GM15510 (cell line): ENCODE measurements around the gene ZBTB4.
"Not testable (repeated sequence)": the region's sequence is repeated elsewhere in the genome, so short reads cannot be mapped to it uniquely, and the experiment has no call there.

Experiments
- POLR2A ChIP-seq: IDR thresholded peaks from 3 replicates; pipeline ENCODE4 v1.6.1; 2011; ENCODE audit warnings: borderline replicate concordance; ENCODE audit not compliant: insufficient read length; ENCODE audit errors: extremely low read depth

The ZBTB4 gene

DNA sequence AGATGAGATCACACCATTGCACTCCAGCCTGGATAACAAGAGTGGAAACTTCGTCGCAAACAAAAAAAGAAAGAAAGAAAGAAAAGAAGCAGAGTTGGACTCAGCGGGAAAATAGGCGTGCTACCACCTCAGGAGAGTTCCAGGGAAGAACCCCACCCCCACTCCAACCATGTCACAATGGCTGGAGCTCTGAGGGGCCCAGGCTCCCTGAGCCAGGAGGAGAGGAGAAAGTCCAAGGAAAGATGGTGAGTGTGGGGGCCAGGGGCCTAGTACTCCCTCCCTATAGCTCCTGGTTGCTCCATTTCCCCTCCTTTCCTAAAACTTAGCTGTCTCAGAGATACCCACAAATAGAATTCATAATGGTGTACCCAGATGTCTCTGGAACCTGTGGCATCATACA is 1.8 kb upstream of the ZBTB4 start, which contains the start of gene SLC35G6:
Gene SLC35G6, plus strand, starts transcription at position 172 of the 400 bp plus-strand sequence. Its CDS starts 71 bp downstream, at position 243.
- not testable (repeated sequence) for TF ChIP-seq POLR2A

DNA sequence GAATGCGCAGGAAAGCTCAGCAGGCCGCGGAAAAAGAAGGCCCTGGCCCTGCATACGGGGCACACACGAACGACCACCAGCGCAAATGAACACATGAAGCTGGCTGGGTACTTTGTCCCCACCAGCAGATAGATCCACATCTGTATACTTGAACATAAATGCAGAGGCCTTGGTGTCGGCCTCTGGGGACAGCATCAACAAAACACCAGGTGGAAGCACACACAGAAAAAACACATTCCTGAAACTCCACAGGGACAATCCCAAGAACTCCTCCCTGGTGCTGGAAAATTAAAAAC is 606 bp upstream of the ZBTB4 start:
- TF ChIP-seq POLR2A: no peak

DNA sequence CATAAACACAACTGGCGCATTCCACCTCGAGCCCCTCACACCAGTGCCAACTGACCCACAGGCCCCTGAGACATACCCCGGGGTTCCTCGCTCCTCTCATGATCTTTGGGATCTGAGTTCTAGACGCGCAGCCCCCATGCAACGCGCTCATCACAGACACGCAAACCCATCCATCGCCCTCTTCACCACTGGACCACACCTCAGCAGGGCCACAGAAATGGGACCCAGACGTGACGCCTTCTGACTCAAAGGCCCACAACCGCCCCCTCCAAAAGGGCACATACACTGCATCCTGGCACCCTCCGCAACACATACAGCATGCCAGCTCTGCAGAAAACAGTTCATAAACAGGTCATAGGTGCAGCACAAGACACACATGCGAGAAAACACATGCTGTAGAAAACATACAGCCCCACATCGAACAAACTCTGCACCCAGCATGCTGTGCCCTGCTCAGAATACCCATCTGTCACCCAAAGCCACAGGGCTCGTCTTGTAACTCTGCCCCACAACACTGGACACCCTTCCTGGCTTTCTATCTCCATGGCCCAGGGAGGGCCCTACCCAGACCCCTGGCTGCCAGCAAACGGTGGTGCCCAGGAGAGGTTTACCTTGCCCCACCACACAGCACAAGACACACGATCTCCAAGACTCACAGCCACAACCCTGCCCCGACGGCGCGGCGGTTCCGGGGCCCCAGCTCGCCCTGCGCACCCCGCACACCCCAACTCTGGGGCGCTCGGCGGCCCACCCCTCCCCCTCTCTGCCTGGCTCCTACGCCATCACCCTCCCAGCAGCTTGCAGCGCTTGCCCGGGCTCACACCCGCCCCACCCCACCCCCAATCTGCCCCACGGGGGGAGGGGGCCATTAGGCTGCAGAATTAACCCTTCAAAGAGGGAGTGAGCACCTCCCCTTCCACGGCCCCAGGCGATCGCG is 887 bp downstream of the ZBTB4 start:
- no peak for TF ChIP-seq POLR2A

DNA sequence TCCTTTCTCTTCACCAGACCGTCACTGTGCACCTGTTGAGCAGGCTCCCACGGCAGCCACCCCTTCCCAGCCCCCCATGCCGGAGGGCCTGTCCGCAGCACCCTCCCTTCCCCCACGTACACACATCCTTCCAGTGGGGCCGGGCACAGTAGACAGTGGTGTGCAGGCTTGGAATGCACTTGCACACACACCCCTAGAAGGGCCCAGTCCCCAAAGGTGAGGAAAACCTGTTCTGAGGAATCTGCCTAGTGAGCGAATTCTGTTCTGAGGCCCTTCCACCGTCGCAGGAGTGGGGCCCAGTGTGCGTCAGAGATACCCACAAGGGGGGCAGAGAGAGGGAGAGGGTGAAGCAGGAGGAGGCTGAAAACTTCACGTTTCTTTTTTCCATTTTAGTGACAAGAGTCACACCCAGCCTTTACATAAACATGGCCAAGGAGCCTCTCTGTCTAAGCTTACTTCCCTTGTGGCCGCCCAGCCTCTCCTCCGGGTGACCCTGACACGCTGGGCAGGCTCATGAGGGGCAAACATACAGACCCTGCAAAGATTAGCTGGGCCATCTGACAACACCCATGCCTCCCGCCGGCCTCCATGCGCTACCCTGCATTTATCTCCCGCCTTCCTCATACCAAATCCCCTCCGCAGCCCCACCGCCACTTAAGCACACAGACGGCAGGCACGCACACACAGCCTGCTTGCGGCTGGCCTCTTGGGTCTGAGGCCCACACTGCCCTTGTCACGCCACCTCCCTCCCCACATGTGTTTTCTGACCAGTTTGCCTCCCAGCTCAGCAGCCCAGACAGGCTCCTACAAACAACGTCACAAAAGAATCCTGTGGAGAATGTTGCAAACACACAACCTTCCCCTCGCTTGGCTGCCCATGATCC is 1.8 kb downstream of the ZBTB4 start:
- no peak for TF ChIP-seq POLR2A

DNA sequence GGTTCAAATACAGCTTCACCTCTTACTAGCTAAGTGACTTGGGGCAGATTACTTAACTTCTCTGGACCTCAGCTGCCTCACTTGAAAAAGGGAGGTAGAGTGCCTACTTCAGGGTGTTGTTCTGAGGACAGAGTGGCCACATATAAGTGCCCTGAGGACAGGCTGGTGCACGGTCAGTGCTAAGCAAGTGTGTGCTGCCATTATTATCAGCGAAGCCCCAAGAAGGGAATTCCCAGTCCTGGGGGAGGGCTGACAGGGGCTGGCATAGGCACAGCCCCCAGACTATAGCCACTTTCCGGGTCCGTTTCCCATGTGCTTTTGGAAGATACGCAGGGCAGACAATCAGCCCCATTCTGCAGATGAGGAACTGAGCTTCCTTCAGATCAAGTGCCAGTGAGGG is 2.5 kb downstream of the ZBTB4 start:
- TF ChIP-seq POLR2A: no peak

DNA sequence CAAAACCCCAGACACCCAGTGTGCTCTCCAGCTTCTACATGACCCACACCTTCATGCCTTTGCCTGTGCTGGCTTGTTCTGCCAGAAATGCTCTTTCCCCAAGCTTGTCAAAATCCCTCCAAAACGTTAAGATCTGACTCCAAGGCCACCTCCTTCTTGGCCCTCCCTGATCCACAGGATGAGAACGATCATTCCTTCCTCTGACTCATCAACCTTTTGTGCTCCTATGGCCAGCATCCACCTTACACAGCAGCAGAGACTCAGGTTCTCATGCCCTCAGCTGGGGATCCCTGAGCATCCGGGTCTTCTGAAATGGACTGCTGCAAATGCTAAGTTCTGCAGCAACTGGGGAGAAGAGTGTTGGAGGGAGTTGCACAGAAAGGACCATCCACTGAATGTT is 2.9 kb downstream of the ZBTB4 start:
- no peak for TF ChIP-seq POLR2A

DNA sequence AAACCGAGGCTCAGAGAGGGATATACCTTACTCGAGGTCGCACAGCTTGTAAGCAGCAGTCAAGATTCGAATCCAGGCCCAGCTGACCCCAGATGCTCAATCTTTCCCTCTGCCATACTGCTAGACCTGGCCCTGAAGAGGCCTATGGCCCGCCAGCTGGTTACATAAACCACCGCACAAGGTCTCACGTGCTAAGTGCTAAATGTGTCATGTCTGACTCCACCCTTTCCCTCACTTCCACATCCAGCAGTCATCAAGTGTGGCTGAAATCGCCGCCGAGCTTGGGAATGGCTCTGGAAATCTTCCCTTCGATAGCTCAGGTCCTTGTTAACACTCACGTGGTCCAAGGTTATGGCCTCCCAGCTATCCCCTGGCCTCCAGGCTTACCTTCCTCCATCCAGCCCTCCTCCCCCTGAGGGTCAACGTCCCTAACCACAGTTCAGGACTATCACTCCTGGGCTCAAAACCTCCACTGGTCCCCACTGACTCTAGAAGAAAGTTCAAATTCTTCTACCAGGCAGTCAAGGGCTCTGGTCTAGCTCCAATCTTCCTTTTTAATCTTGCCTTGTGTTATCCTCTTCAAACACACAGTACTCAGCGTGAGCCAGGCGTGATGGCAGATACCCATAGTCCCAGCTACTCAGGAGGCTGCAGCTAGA is 3.5 kb downstream of the ZBTB4 start:
- TF ChIP-seq POLR2A: no peak

DNA sequence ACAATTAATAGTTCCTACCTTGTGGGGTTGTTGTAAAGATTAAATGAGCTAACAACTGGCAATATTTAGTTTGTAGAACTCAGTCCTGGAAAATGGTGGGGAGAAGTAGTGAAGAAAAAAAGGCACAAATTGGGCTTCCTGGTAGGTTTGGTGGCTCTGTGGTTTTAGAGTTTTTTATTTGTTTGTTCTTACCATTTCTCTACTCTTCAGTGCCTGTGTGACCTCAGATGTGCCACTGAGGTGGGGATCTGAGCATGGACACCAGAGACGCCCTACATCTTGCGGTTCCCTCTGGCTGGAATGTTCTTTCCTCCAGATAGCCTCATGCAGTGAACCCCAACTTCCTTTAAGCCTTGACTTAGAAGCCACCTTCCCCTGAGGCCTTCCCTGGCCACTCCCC is 7.7 kb downstream of the ZBTB4 start:
- TF ChIP-seq POLR2A: no peak

DNA sequence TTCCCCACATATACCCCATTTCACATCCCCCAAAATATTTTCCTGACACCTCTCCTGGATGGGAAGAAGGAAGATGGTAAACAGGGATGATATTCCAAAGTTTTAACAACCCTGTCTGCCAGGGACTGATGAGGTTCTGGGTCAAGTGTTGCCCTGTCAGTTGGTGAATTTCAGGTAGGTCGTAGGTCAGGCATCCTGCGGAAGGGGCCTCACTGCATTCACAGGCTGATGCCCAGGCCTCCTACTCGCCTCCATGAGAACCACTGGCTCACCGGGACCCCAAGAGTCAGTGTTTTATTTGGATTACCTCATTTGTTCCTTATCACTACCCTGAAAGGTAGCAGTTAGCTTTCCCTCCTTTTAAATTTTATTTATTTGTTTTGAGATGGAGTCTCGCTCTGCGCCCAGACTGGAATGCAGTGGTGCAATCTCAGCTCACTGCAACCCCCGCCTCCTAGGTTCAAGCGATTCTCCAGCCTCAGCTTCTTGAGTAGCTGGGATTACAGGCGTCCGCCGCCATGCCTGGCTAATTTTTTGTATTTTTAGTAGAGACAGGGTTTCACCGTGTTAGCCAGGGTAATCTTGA is 10.5 kb downstream of the ZBTB4 start:
- TF ChIP-seq POLR2A: no peak

DNA sequence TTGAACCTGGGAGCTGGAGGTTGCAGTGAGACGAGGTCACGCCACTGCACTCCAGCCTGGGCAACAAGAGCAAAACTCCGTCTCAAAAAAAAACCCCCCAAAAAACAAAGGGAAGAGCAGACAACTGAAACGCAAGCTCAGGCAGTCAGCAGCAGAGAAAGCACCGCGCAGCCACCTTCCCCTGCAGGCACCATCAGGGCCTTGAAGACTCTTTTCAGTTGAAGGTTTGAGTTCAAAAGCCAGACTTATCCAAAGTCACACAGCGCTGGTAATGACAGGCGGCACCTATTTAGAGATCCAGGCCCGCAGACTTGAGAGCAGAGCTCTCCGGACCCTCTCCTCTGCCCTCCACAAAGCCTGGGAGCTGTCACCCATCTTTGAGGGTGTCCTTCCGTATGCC is 11.1 kb downstream of the ZBTB4 start:
- TF ChIP-seq POLR2A: no peak

DNA sequence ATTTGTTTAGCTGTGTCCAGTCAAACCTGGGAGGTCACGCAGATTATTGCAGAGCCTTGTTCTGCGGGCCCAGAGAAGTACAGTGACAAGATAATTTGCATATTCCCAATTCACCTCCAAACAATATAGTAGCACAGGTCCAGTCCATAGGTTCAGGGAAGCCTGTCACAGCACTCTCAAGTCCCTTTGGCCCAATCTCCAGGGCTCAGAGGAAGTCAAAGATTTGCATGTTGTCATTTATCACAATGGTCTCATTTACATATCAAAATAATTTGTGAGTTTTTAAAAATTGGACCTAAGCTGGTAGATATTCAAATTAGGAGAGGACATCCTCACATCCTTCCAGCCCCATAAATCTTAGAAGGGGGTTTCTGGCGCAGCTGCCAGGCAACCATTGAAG is 11.9 kb downstream of the ZBTB4 start:
- no peak for TF ChIP-seq POLR2A

DNA sequence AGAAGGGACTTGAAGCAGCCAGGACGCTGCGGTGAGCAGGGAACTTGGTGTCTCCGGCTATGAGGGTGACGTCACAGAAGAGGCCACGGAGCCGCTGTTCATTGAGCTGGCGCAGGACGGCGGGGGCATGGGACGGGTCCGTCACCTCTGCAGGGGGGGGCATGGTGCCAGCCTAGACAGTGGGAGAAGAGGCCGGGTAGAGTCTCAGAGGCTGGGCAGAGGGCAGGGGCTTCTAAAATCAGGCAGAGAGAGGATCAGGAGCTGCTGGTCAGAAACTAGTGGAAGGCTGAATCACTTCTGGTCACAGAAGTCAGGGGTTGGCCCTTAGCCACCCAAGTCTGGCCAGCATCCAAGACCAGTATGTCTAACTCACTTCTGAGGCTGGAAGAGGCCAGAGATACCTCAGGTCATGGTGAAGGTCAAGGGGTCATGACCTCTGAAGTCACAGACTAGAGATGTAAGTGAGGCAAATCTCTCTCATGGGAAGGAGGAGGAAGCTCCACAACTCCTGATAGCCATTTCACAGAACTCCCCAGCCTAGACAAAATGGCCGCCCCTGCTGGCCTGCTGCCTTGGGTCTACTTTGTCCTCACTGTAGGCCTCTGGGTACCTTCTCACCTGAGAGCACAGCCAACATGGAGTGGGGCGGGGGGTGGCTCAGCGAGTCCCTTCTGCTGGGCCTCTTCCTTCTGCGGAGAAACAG is 12.6 kb downstream of the ZBTB4 start:
- TF ChIP-seq POLR2A: no peak

DNA sequence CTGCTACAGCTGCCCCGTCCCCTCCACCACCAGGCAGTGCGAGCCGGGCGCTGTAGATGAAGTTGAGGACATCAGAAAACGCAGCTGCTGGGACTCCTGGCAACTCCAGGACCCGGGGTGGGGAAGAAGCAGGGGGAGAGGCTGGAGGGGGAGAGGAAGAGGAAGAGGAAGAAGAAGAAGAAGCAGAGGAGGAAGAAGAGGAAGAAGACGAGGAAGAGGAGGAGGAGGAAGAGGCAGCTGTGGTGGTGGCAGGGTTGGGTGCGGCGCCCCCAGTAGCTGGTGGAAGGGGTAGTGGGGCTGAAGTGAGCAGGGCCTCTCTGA is 13.2 kb downstream of the ZBTB4 start:
- no peak for TF ChIP-seq POLR2A

DNA sequence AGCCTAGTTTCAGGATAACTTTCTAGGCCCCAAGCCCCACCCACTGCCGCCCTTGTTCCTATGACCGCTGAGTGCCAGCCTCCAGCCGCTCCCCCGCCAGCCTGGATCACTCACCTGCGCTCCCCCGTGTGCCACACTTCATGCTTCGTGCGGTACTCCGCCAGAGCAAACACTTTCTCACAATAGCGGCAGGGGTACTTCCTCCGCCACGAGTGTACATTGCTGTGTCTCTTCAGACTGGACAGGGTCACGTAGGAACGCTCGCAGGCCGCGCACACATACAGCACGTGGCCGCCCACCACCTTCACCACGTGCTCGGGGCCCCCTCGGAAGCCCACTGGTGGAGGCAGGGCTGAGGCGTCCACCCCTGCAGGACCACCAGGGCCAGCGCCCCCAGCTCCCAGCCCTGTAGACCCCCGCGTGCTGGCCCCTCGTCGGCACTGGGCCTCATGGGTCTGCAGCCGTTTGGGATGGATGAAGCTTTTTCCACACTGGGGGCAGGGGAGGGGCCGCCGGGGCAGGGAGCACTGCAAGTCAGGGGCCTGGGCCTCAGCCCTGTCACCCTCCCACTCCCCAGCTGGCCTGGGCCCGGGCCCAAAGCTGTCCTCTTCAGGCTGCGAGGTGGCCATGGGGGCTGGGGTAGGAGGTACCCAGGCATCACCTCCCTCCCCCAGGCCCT is 13.7 kb downstream of the ZBTB4 start:
- TF ChIP-seq POLR2A: no peak
